ENCODE data around the gene ATXN1.
"Not testable (repeated sequence)": the region's sequence is repeated elsewhere in the genome, so short reads cannot be mapped to it uniquely, and the experiment has no call there.

ATXN1 gene

DNA sequence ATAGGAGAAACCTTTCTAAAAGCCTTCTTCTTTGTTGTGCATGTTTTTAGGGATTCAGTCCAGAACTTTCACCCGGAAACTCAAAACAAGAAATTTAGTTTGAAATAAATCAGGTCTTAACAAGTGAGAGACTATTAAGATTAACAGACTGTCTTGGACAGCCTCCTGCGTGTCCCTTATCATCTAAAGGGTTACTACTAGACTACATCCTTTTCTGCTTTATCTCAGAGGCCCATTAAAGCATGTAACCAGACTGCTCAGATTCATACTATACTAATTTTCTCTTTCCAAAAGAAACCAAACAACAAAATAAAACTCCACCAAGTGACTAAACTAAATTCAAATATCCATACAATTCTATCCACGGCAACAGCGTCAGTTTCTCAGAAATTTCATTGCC lies 349.1 kb downstream of the ATXN1 start:
- in situ Hi-C loops (cut with HindIII; ENCODE audit: low pct_ligation_motif_present, low pct_unique_long_range_greater_than_20kb, low sequenced_read_pairs): no loop called here
- DNase-seq: no peak

DNA sequence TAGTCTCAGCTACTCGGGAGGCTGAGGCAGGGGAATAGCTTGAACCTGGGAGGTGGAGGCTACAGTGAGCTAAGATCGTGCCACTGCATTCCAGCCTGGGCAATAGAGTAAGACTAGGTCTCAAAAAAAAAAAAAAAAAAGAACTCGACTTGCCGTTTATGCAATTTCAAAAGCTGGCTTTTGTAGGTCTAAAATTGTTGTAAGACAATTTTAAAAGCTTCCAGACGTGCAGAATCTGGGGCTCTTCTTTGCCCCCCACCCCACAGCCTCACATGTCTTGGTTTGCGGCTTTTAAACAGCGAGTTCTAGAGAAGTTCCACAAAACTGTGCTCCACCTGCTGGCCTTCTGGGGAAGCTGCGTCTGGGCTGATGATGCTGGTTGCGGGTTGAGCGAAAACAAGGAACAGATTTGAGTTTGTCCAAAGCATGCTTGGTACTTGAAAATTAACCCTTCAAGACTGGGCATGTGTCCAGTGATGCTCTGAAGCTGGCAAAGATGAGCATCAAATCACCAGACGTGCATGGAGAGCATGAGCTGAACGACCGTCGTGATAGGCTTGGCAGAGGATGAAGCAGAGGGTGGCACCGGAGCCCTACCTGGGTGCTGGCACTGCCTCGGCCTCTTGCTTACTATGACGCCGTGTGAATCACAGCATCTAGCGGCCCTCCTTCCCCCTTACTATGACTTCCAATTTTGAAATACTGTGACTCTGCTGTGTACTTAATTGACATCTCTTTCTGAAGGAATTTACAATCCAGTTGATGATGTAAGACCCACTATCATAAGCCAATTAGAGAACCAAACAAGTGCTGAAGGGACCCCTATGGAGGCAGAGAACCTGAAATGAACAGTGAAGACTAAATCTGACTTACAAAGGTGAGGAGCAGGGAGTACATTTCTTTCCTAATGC lies 351.5 kb downstream of the ATXN1 start:
- peak; percentile 60 for DNase-seq
- in situ Hi-C loops (cut with HindIII; ENCODE audit: low pct_ligation_motif_present, low pct_unique_long_range_greater_than_20kb, low sequenced_read_pairs): no loop called here

DNA sequence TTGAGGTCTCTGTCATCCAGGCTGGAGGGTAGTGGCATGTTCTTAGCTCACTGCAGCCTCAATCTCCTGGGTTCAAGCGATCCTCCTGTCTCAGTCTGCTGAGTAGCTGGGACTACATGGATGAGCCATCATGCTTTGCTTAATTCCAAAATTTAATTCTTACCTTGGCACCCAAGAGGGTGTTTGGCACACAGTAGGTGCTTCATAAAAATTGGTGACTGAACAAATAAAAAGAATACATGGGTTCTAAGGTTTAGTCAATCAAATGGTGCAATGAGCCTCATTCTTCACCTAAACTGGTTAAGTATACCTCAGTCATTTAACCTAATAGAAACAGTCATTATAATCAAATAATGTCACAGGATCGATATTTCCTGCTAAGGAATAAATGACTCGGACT lies 352.5 kb downstream of the ATXN1 start:
- in situ Hi-C loops (cut with HindIII; ENCODE audit: low pct_ligation_motif_present, low pct_unique_long_range_greater_than_20kb, low sequenced_read_pairs): no loop called here
- no peak for DNase-seq

DNA sequence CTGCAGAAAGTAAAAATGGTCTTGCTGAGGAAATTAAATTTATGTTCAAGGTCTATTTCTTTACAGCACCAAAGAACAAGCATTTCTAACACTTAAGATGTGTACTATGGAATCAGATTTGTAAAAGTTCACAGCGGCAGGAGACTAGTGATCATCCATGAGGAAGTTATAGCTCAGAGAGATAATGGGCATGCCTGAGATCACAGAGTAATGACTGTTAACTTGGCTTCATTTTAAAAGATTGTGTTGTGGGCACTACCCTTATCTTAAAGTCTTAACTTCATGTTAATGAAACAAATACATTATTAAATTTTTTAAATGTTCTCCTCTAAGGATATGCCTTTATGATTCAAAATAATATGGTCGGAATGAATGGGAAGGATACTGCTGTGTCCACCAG lies 354.3 kb downstream of the ATXN1 start:
- DNase-seq: no peak
- in situ Hi-C loops (cut with HindIII; ENCODE audit: low pct_ligation_motif_present, low pct_unique_long_range_greater_than_20kb, low sequenced_read_pairs): no loop called here

DNA sequence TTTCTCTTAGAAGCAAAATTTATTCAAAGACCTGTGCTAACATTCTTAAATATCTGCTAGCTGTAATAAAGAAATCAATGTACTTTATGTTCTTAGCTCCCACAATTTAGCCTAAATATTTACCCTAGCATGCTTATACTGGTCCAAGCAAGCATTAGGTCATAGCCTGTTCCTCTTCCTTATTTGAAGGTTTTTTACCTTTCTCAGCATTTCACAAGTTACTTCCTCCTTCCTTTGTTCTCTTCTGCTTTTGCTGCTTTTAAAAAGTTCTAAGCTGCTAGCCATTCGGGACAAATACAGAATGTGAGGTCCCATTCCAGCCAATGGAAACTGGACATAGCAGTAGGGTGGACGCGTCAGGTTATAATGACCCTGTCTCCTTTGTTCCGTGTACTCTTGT lies 354.7 kb downstream of the ATXN1 start:
- in situ Hi-C loops (cut with HindIII; ENCODE audit: low pct_ligation_motif_present, low pct_unique_long_range_greater_than_20kb, low sequenced_read_pairs); DNase-seq: not testable (repeated sequence)

DNA sequence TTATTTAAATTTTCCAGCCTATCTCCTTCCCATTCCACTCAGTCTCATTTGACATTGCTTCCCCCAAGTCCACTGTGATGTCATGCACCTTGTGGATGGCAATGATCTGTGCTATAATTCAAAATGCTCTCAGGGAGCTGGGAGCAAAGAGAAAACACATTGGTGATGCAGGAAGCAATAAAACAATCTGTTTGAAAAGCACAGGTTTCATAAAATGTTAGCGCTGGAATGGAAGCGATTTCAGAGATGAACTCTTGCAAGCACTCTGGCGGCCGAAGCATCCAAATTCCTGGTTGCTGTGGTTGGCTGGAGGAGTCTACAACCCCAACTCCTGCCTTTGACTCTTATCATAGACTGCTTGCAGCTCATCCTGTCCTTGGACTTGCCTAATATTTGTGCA lies 355.9 kb downstream of the ATXN1 start:
- no peak for DNase-seq
- in situ Hi-C loops (cut with HindIII; ENCODE audit: low pct_ligation_motif_present, low pct_unique_long_range_greater_than_20kb, low sequenced_read_pairs): no loop called here

DNA sequence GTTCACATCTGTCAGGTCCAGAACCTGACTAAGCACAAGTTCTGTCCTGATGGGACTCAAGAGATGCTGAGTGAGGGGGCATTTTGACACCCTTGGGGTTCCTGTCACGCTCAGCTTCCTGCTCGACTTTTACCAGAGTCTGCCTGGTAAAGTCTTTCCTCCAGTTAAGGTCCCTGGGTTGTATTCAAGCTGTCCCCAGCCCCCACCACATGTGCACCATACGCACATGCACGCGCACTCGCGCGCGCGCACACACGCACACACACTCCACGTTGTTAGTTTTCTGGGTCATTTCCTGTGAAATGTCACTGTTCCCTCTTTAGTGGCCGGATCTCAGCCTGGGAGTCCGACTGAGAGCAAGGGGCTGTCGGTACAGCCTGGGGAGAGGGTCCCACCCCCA lies 356.8 kb downstream of the ATXN1 start:
- no peak for DNase-seq
- in situ Hi-C loops (cut with HindIII; ENCODE audit: low pct_ligation_motif_present, low pct_unique_long_range_greater_than_20kb, low sequenced_read_pairs): no loop called here

DNA sequence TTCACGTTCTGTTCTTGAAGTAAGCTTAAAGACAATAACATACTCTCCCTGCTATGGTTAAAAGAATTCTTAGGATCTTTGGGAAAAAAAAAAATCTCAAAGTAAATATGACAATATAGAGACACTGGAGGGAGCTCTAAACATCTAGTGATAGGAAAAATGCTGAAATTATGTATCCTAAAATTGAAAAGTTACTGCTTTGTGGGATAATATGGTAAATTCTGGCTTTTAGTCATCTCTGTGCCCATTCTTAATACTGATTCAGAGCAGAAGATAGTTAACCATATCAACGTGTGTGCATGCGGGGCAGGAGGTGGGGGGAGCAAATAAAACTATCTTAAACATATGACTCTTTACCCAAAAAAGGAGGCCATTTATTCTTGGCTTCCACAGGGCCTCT lies 357.4 kb downstream of the ATXN1 start:
- no peak for DNase-seq
- in situ Hi-C loops (cut with HindIII; ENCODE audit: low pct_ligation_motif_present, low pct_unique_long_range_greater_than_20kb, low sequenced_read_pairs): no loop called here

DNA sequence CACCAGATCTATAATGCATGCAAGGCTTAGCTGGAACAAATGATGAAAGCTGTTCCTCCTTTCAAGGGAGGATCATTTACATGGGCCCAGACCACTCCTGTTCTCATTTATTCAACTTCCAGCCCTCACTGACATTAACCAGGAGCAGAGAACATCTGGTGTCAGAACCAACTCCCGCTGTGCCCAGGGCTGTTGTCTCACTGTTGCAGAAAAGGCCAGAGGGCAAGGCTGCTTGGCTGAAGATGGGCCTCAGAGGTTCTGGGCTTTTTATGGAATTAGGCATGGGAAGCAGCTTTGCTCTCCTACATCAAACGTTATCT lies 358.7 kb downstream of the ATXN1 start:
- no peak for DNase-seq
- in situ Hi-C loops (cut with HindIII; ENCODE audit: low pct_ligation_motif_present, low pct_unique_long_range_greater_than_20kb, low sequenced_read_pairs): no loop called here

DNA sequence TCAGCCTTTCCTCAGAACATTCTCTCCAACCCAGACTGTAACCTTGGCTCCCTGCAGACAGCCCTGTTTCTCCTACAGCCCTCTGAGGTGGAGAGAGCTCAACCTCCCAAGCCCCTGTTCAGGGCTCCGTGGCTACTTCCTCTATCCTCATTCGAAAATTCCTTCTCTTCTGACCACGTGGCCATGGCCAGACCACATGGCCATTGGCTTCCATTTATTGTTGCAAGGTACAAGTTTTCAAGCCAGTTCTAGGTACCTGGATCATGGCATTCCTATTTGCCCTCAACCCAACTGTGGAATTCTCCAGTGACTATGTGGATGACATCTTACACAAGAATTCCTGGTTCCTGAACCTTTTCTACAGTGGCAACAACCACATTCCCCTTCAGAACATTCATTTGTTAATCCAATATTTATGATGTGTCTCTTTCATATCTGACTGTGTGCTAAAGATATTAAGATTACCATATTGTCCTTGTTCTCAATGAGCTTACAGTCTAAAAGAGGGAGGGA lies 361.0 kb downstream of the ATXN1 start:
- in situ Hi-C loops (cut with HindIII; ENCODE audit: low pct_ligation_motif_present, low pct_unique_long_range_greater_than_20kb, low sequenced_read_pairs): no loop called here
- no peak for DNase-seq

DNA sequence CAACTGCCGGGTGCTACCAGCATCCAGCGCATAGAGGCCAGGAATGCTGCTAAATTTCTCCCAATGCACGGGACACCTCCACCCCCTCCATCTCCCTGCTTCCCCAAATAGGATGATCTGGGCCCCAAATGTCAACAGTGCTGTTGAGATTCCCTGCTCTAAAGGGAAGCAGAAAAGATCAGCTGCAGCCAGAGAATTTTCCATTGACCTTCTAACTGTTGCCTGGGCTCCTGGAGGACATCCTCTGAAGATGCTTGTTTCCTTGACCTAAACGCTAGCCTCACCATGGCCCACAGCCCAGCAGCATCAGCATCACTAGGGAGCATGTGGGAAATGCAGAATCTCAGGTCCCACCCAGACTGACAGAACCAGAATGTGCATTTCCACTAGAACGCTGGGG lies 361.6 kb downstream of the ATXN1 start:
- DNase-seq: no peak
- in situ Hi-C loops (cut with HindIII; ENCODE audit: low pct_ligation_motif_present, low pct_unique_long_range_greater_than_20kb, low sequenced_read_pairs): no loop called here

DNA sequence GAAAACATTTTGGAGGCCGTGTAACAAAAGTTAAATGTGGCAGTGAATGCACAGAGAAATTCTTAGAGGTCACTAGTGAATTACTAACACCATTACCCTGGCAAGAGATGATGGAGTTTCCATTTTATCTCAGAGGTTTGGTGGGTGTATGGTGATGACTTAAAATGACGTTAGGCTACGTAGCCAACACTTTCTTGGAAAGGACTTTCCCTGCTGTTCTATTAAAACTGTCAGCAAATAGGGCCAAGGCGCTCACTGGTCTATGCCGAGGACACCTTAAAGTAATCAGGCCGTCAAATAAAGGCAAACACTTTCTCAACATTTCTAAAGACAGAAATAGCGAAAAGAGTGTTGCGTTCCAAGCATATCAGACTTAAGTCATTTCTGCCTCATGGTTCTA lies 362.1 kb downstream of the ATXN1 start:
- in situ Hi-C loops (cut with HindIII; ENCODE audit: low pct_ligation_motif_present, low pct_unique_long_range_greater_than_20kb, low sequenced_read_pairs): no loop called here
- no peak for DNase-seq

DNA sequence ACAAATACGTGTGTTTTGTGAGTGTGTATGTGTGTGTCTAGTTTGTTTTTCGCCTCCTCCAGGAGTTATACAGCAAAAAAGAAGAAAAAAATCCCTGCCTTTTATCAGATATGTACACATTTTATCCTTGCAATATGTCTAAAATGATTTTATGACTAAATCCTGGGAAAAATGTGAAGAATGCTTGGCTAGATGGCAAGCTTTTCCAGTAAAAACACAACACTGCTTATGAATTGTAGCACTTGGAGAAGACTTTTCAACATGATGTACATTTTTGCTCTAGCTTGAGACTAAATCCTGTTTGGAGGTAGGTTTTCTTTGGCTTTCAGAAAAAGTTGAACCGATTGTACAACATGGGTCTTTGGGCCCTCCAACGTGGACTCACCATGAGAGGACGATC lies 362.7 kb downstream of the ATXN1 start:
- in situ Hi-C loops (cut with HindIII; ENCODE audit: low pct_ligation_motif_present, low pct_unique_long_range_greater_than_20kb, low sequenced_read_pairs): no loop called here
- no peak for DNase-seq

DNA sequence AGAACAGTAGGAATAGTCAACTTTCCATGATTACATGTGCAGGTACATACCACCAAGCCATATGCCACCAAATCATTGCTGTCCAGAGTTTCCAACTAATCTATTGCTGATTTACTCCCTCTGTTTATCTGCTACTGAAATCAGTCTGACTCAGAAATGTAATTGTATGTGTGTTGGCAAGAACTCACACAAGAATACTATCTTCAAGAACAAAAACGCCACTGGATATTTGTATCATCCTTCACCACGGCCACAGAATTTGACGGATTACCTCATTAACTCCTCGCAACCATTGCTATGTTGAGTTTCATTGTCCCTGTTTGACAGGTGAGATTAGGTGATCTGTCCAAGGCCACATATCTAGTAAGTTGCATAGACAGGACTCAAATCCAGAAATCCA lies 363.6 kb downstream of the ATXN1 start:
- in situ Hi-C loops (cut with HindIII; ENCODE audit: low pct_ligation_motif_present, low pct_unique_long_range_greater_than_20kb, low sequenced_read_pairs): no loop called here
- DNase-seq: no peak

DNA sequence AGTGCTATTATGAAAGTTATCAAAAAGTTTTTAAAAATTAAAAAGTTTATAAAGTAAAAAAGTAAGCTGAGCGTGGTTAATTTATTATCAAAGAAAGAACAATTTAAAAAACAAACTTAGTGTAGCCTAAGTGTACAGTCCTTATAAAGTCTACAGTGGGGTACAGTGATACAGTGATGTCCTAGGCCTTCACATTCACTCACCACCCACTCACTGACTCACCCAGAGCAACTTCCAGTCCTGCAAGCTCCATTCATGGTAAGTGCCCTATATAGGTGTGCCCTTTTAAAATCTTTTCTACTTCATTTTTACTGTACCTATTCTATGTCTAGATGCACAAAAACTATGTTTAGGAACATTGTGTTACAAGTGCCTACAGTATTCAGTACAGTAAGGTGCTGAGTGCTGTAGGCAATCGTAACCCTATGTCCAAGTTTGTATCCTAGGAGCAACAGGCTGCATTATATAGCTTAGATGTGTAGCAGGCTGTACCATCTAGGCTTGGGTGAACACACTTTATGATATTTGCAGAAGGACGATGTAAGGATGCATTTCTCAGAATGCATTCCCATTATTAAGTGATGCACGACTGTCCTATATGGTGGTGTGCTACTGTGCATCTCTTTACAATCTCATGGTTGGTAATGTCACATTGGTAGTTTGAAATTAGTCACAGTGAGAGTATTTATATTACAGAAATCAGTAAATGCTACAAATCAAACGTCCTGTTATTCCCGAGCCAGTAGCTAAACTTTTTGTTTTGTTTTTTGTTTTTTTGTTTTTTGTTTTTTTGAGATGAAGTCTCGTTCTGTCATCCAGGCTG lies 364.6 kb downstream of the ATXN1 start:
- DNase-seq: no peak
- in situ Hi-C loops (cut with HindIII; ENCODE audit: low pct_ligation_motif_present, low pct_unique_long_range_greater_than_20kb, low sequenced_read_pairs): no loop called here

DNA sequence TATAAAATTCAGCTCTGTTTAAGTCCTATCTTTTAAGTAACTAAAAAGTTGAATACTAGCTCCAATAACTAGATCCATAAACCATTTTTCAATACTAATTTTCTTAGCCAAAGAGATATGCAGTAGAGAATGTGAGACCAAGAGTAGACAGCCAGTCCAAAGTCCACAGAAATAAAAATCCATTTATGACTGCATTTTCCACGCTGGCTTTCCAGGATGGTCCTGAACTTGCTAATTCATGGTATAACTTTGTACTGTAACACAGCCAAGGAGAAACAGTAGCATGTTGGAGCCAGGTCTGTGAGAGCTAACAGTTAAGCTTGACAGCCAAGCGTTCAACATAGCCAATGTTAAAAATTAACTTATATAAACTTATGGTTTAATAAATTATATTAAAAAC lies 366.6 kb downstream of the ATXN1 start:
- no peak for DNase-seq
- in situ Hi-C loops (cut with HindIII; ENCODE audit: low pct_ligation_motif_present, low pct_unique_long_range_greater_than_20kb, low sequenced_read_pairs): no loop called here

DNA sequence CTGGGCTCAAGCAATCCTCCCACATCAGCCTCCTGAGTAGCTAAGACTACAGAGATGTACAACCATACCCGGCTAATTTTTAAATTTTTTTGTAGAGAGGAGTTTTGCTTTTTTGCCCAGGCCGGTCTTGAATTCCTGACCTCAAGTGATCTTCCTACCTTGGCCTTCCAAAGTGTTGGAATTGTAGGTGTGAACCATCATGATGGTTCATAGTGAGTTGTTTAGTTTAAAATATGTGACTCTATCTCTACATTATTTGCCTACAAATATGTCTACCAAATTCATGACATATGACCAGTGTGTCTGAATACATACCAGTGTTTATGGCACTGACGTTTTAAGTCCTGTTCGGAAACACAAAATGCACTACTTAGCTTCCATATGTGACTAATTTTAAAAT lies 367.9 kb downstream of the ATXN1 start:
- in situ Hi-C loops (cut with HindIII; ENCODE audit: low pct_ligation_motif_present, low pct_unique_long_range_greater_than_20kb, low sequenced_read_pairs): no loop called here
- no peak for DNase-seq

DNA sequence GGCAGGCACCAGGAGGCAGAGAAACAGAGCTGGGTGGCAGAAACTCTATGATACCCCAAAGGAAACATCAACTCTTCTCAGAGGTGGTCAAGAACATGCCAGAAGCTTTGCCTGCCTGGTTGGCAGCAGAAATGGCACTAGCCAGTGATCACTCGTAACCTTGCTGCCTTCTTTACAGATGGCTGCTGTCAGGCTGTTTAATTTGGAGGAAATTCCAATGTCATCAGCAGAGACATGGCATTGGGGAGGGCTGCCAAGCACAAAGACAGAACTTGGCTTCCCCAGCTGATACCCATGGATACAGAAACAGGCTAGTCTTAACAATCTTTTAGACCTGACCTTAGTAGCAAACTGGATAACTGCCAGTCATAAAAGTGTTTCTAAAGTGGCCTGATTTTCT lies 369.2 kb downstream of the ATXN1 start:
- in situ Hi-C loops (cut with HindIII; ENCODE audit: low pct_ligation_motif_present, low pct_unique_long_range_greater_than_20kb, low sequenced_read_pairs): no loop called here
- no peak for DNase-seq

DNA sequence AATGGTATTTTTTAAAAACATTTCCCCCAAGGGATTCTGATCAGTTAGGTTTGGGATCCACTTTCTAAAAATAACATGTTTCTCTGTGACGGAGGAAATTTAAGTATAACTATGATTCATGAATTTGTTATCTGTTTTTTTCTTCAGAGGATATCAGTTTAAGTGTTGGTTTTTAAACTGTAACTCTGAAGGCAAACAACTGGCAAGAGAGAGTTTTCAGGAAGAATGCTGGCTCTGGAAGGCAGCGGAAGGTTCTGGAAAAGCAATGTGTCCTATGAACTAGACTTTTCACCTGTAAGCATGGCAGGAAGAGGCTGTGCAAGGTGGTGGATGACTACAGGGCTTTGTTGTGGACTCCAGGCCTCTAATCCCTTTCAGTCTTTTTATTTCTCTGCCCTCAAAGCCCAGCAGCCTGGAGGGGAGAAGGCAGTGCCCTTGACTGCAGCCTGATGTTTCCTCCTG lies 369.8 kb downstream of the ATXN1 start:
- in situ Hi-C loops (cut with HindIII; ENCODE audit: low pct_ligation_motif_present, low pct_unique_long_range_greater_than_20kb, low sequenced_read_pairs): no loop called here
- DNase-seq: no peak

Data from ACHN (cell line).